SK-N-SH treated with all-trans-retinoic acid at 6 μM for 48 hours (cell line): ENCODE measurements around the gene CYP27B1.

ENCODE experiments used
- PPARA ChIP-seq: fragments of 250-450 bp; sonication (Bioruptor Pico); IDR thresholded peaks from 2 replicates; pipeline ENCODE4 v1.5.0; 2020; ENCODE audit warnings: mild to moderate bottlenecking, borderline replicate concordance
- RARB ChIP-seq: fragments of 250-450 bp; sonication (Bioruptor Pico); IDR thresholded peaks from 2 replicates; pipeline ENCODE4 v1.8.0; 2021; ENCODE audit warnings: mild to moderate bottlenecking, moderate library complexity
- SNAI2 ChIP-seq: fragments of 250-450 bp; sonication (Bioruptor Pico); IDR thresholded peaks from 2 replicates; pipeline ENCODE4 v1.5.0; 2020; ENCODE audit warnings: mild to moderate bottlenecking, moderate library complexity
- ZFP3 ChIP-seq: fragments of 250-450 bp; sonication (Bioruptor Pico); IDR thresholded peaks from 2 replicates; pipeline ENCODE4 v1.5.0; 2020; ENCODE audit warnings: mild to moderate bottlenecking, moderate library complexity
- TF ChIP-seq, protein P1 (sequence below): fragments of 250-450 bp; sonication (Bioruptor Pico); IDR thresholded peaks from 2 replicates; pipeline ENCODE4 v1.5.1; 2021; ENCODE audit warnings: mild to moderate bottlenecking, moderate library complexity

GRCh38 chr12:57738661-57739237 is 28.1 kb downstream of the CYP27B1 start, which contains the start of gene AGAP2:
- TF ChIP-seq RARB (CRISPR knock-in tag): no peak
- no peak for TF ChIP-seq ZFP3 (CRISPR knock-in tag)
- TF ChIP-seq, protein P1, sequence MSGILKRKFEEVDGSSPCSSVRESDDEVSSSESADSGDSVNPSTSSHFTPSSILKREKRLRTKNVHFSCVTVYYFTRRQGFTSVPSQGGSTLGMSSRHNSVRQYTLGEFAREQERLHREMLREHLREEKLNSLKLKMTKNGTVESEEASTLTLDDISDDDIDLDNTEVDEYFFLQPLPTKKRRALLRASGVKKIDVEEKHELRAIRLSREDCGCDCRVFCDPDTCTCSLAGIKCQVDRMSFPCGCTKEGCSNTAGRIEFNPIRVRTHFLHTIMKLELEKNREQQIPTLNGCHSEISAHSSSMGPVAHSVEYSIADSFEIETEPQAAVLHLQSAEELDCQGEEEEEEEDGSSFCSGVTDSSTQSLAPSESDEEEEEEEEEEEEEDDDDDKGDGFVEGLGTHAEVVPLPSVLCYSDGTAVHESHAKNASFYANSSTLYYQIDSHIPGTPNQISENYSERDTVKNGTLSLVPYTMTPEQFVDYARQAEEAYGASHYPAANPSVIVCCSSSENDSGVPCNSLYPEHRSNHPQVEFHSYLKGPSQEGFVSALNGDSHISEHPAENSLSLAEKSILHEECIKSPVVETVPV: no peak
- no peak for TF ChIP-seq SNAI2 (CRISPR knock-in tag)
- TF ChIP-seq PPARA (CRISPR knock-in tag): no peak
